Measurements from ENCODE around the gene EPB41L4A.

EPB41L4A gene

GRCh38 chr5:112412346-112412745, 6.7 kb downstream of the EPB41L4A start:
- no peak for TF ChIP-seq GABPA (IDR thresholded peaks at IDR 0.05; ENCODE audit: low read depth)
- H3K27me3 ChIP-seq (ENCODE audit: insufficient read depth, poor library complexity, severe bottlenecking): no peaks in the 10 kb centered on the region
- no peak overlapping the region for H3K27ac ChIP-seq (replicated peaks)
- H3K4me3 ChIP-seq (replicated peaks; ENCODE audit: insufficient read depth, low read length): no peak overlapping the region
- DNase-seq (ENCODE audit: low read depth in 1 of 2, low spot score in 1 of 2): no peak

DNA sequence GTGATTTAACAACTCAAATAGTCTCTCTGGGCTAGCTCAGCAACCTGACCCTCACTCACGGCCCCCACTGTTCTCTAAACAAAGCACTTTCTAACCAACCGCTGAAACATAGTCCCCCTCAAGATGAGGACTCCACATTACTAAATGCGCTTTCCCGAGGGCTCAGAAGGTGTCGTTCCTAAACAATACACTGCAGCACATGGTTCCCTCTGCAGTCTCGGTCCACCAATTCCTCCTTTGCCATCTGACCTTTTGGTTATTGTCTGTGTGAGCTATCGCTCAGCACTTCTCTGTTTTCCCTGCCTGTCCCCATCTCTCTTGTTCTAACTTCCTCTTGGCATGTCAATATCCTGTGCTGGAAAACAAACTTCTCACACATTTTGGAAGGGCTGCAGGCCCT, 7.2 kb downstream of the EPB41L4A start:
- Histone ChIP-seq H3K4me3 (replicated peaks; ENCODE audit: insufficient read depth, low read length) (no peak overlapping the region), H3K27me3 (ENCODE audit: insufficient read depth, poor library complexity, severe bottlenecking) (no peaks in the 10 kb centered on the region), H3K27ac (replicated peaks) (no peak overlapping the region)
- DNase-seq (ENCODE audit: low read depth in 1 of 2, low spot score in 1 of 2): no peak
- TF ChIP-seq CTCF (IDR thresholded peaks at IDR 0.05; ENCODE audit: insufficient read depth, low read length): no peak
- TF ChIP-seq GABPA (IDR thresholded peaks at IDR 0.05; ENCODE audit: low read depth): no peak
- no peak for TF ChIP-seq POLR2AphosphoS5 (IDR thresholded peaks at IDR 0.05; ENCODE audit: low read depth)
- TF ChIP-seq SPI1 (IDR thresholded peaks at IDR 0.05; ENCODE audit: borderline replicate concordance, low read depth): no peak
- TF ChIP-seq, protein P1, sequence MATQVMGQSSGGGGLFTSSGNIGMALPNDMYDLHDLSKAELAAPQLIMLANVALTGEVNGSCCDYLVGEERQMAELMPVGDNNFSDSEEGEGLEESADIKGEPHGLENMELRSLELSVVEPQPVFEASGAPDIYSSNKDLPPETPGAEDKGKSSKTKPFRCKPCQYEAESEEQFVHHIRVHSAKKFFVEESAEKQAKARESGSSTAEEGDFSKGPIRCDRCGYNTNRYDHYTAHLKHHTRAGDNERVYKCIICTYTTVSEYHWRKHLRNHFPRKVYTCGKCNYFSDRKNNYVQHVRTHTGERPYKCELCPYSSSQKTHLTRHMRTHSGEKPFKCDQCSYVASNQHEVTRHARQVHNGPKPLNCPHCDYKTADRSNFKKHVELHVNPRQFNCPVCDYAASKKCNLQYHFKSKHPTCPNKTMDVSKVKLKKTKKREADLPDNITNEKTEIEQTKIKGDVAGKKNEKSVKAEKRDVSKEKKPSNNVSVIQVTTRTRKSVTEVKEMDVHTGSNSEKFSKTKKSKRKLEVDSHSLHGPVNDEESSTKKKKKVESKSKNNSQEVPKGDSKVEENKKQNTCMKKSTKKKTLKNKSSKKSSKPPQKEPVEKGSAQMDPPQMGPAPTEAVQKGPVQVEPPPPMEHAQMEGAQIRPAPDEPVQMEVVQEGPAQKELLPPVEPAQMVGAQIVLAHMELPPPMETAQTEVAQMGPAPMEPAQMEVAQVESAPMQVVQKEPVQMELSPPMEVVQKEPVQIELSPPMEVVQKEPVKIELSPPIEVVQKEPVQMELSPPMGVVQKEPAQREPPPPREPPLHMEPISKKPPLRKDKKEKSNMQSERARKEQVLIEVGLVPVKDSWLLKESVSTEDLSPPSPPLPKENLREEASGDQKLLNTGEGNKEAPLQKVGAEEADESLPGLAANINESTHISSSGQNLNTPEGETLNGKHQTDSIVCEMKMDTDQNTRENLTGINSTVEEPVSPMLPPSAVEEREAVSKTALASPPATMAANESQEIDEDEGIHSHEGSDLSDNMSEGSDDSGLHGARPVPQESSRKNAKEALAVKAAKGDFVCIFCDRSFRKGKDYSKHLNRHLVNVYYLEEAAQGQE (IDR thresholded peaks at IDR 0.05; ENCODE audit: insufficient replicate concordance, low read depth): no peak

- Histone ChIP-seq H3K4me3 (replicated peaks; ENCODE audit: insufficient read depth, low read length) (no peak overlapping the region), H3K27me3 (ENCODE audit: insufficient read depth, poor library complexity, severe bottlenecking) (no peaks in the 10 kb centered on the region), H3K27ac (replicated peaks) (no peak overlapping the region)
- no peak for TF ChIP-seq CTCF (IDR thresholded peaks at IDR 0.05; ENCODE audit: insufficient read depth, low read length)
- TF ChIP-seq SPI1 (IDR thresholded peaks at IDR 0.05; ENCODE audit: borderline replicate concordance, low read depth): no peak
- TF ChIP-seq POLR2AphosphoS5 (IDR thresholded peaks at IDR 0.05; ENCODE audit: low read depth): no peak
- TF ChIP-seq, protein P1 (IDR thresholded peaks at IDR 0.05; ENCODE audit: insufficient replicate concordance, low read depth): no peak
- no peak for TF ChIP-seq GABPA (IDR thresholded peaks at IDR 0.05; ENCODE audit: low read depth)
- no peak for DNase-seq (ENCODE audit: low read depth in 1 of 2, low spot score in 1 of 2)
Observed at GRCh38 chr5:112407666-112408065, 11.4 kb downstream of the EPB41L4A start.

DNA sequence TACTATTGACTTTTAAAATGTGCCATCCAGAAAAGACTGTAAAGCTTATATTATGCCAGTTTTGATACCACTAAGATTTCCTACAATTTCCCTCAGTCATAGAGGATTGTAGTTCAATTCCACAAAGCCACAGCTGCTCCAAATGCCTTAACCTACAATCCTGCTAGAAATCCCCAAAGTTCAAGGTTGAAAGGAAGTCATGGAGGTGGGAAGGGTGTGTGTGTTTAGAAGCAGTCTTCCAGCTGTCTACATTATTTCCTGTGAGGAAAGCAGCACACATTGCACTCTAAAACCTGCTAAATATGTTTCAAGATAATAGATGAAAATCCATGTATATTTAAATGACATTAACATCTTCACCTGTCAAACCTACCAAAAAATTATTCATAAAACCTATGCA, 11.8 kb downstream of the EPB41L4A start:
- TF ChIP-seq POLR2AphosphoS5 (IDR thresholded peaks at IDR 0.05; ENCODE audit: low read depth) (no peak), SPI1 (IDR thresholded peaks at IDR 0.05; ENCODE audit: borderline replicate concordance, low read depth) (no peak), GABPA (IDR thresholded peaks at IDR 0.05; ENCODE audit: low read depth) (no peak), CTCF (IDR thresholded peaks at IDR 0.05; ENCODE audit: insufficient read depth, low read length) (no peak)
- TF ChIP-seq, protein P1 (IDR thresholded peaks at IDR 0.05; ENCODE audit: insufficient replicate concordance, low read depth): no peak
- Histone ChIP-seq H3K27ac (replicated peaks) (no peak overlapping the region), H3K27me3 (ENCODE audit: insufficient read depth, poor library complexity, severe bottlenecking) (no peaks in the 10 kb centered on the region), H3K4me3 (replicated peaks; ENCODE audit: insufficient read depth, low read length) (no peak overlapping the region)
- no peak for DNase-seq (ENCODE audit: low read depth in 1 of 2, low spot score in 1 of 2)

Data from HL-60 (cell line).